D721Med (cell line): ENCODE results near the gene RNU1-4.
"Not testable (repeated sequence)": the region's sequence is repeated elsewhere in the genome, so short reads cannot be mapped to it uniquely, and the experiment has no call there.

Experiments used
- DNase-seq: peaks from one replicate; pipeline ENCODE4 v3.0.0; 2011; ENCODE audit warnings: low spot score; ENCODE audit not compliant: insufficient read length
- FAIRE-seq: peaks from 2 replicates; lab custom pipeline; 2011; peaks lifted over from hg19 to GRCh38; lab: Jason Lieb, UNC

The RNU1-4 gene

GRCh38 chr1:16740047-16740964 is at the start of gene RNU1-4:
TSS of gene RNU1-4 (plus strand) at chr1:16740516.
- not testable (repeated sequence) for FAIRE-seq

GRCh38 chr1:16690971-16691682 is 49.2 kb upstream of the RNU1-4 start:
- not testable (repeated sequence) for FAIRE-seq, DNase-seq

More at GRCh38 chr1:16740047-16740964, at the start of gene RNU1-4:
- not testable (repeated sequence) for DNase-seq

GRCh38 chr1:16692283-16692682 is 48.0 kb upstream of the RNU1-4 start:
- FAIRE-seq, DNase-seq: not testable (repeated sequence)

GRCh38 chr1:16692717-16693448 is 47.4 kb upstream of the RNU1-4 start:
- not testable (repeated sequence) for FAIRE-seq, DNase-seq

GRCh38 chr1:16693449-16694307 is 46.6 kb upstream of the RNU1-4 start:
- not testable (repeated sequence) for DNase-seq, FAIRE-seq

GRCh38 chr1:16694308-16694702 is 46.0 kb upstream of the RNU1-4 start:
- FAIRE-seq, DNase-seq: not testable (repeated sequence)

GRCh38 chr1:16696507-16697150 is 43.7 kb upstream of the RNU1-4 start:
- not testable (repeated sequence) for DNase-seq, FAIRE-seq

- DNase-seq, FAIRE-seq: not testable (repeated sequence)
Observed at GRCh38 chr1:16697152-16697551, 43.2 kb upstream of the RNU1-4 start.

- FAIRE-seq, DNase-seq: not testable (repeated sequence)
Observed at GRCh38 chr1:16699440-16699839, 40.9 kb upstream of the RNU1-4 start.

- not testable (repeated sequence) for FAIRE-seq, DNase-seq
Observed at GRCh38 chr1:16700138-16700895, 40.0 kb upstream of the RNU1-4 start.

- FAIRE-seq, DNase-seq: not testable (repeated sequence)
Observed at GRCh38 chr1:16701189-16701588, 39.1 kb upstream of the RNU1-4 start.

- FAIRE-seq, DNase-seq: not testable (repeated sequence)
Observed at GRCh38 chr1:16702280-16702679, 38.0 kb upstream of the RNU1-4 start.

- not testable (repeated sequence) for FAIRE-seq, DNase-seq
Observed at GRCh38 chr1:16703141-16703540, 37.2 kb upstream of the RNU1-4 start.

- not testable (repeated sequence) for DNase-seq, FAIRE-seq
Observed at GRCh38 chr1:16703602-16704001, 36.7 kb upstream of the RNU1-4 start.

GRCh38 chr1:16704076-16704475 is 36.2 kb upstream of the RNU1-4 start:
- FAIRE-seq, DNase-seq: not testable (repeated sequence)

- FAIRE-seq, DNase-seq: not testable (repeated sequence)
Observed at GRCh38 chr1:16704502-16705100, 35.7 kb upstream of the RNU1-4 start.

- DNase-seq, FAIRE-seq: not testable (repeated sequence)
Observed at GRCh38 chr1:16706302-16706701, 34.0 kb upstream of the RNU1-4 start.
